Activated naive CD8-positive, alpha-beta T cell (primary cell): Measurements from ENCODE around the gene NPIPA8.
"Not testable (repeated sequence)": the region's sequence is repeated elsewhere in the genome, so short reads cannot be mapped to it uniquely, and the experiment has no call there.

ENCODE experiments used
- H3K27ac Mint-ChIP-seq: one replicate; pipeline ENCODE4 v1.8.0; 2021; ENCODE audit warnings: mixed read lengths
- H3K27me3 Mint-ChIP-seq: one replicate; pipeline ENCODE4 v1.8.0; 2021; ENCODE audit warnings: mixed read lengths
- H3K36me3 Mint-ChIP-seq: one replicate; pipeline ENCODE4 v1.8.0; 2021; ENCODE audit warnings: mixed read lengths
- H3K4me1 Mint-ChIP-seq: one replicate; pipeline ENCODE4 v1.8.0; 2021; ENCODE audit warnings: low read depth, mixed read lengths
- H3K4me3 Mint-ChIP-seq: one replicate; pipeline ENCODE4 v1.8.0; 2021; ENCODE audit warnings: mild to moderate bottlenecking, mixed read lengths
- H3K9me3 Mint-ChIP-seq: one replicate; pipeline ENCODE4 v1.8.0; 2021; ENCODE audit warnings: low read depth, mixed read lengths

The NPIPA8 gene

DNA sequence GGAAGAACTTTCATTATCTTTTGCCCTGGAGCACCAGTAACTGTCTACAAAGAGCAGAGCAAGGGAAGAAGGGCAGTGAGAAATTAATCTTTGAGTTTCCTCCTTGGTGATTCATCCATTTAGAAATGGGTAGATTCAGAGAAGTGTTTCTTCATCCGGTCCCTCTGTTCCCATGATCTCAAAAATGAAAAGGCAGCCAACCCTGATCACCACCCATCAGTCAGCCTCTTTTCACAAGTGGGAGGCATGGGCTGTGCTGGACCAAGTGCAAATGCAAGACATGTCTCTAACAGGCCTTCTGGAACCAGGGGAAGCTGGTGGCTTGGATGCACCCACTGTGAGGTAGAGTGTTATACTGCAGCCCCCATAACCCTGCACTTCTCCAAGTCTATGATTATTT is 38.8 kb downstream of the NPIPA8 start:
- H3K4me1 Mint-ChIP-seq, H3K9me3 Mint-ChIP-seq, H3K27me3 Mint-ChIP-seq, H3K27ac Mint-ChIP-seq, H3K36me3 Mint-ChIP-seq, H3K4me3 Mint-ChIP-seq: not testable (repeated sequence)

DNA sequence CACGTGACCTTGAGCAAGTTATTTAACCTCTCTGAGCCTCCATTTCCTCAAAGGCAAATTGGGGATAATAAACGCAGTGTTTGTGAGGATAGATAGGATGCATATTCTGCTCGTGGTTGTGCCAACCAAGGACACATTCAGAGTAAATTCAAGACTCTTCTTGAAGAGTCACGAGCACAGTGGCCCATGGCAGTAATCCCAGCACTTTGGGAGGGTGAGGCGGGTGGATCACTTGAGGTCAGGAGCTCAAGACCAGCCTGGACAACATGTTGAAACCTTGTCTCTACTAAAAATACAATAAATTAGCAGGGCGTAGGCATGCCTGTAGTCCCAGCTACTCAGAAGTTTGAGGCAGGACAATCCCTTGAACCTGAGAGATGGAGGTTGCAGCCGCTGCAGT is 39.6 kb downstream of the NPIPA8 start:
- not testable (repeated sequence) for H3K9me3 Mint-ChIP-seq, H3K4me3 Mint-ChIP-seq, H3K27me3 Mint-ChIP-seq

DNA sequence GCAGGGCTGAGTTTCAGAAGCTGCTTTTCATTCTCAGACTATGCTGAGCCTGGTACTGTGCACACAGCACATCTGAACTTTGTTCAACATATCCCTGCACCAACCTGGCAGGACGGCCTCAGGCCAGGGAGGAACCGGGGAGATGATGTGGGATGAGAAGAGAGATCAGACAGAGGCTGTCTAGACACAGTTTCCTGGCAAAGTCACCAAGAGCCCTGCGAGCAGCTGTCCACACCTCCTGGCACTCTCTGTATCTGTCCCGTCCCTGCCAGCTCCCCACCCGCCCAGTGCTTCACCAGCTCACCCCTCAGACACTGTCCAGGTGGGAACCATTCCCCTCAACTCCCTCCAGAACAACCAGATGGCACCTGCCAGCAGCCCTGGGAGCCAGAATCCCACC is 42.2 kb downstream of the NPIPA8 start:
- not testable (repeated sequence) for H3K36me3 Mint-ChIP-seq, H3K4me1 Mint-ChIP-seq, H3K27me3 Mint-ChIP-seq, H3K27ac Mint-ChIP-seq, H3K4me3 Mint-ChIP-seq, H3K9me3 Mint-ChIP-seq

More for the DNA sequence above, 39.6 kb downstream of the NPIPA8 start:
- H3K36me3 Mint-ChIP-seq, H3K4me1 Mint-ChIP-seq, H3K27ac Mint-ChIP-seq: not testable (repeated sequence)

DNA sequence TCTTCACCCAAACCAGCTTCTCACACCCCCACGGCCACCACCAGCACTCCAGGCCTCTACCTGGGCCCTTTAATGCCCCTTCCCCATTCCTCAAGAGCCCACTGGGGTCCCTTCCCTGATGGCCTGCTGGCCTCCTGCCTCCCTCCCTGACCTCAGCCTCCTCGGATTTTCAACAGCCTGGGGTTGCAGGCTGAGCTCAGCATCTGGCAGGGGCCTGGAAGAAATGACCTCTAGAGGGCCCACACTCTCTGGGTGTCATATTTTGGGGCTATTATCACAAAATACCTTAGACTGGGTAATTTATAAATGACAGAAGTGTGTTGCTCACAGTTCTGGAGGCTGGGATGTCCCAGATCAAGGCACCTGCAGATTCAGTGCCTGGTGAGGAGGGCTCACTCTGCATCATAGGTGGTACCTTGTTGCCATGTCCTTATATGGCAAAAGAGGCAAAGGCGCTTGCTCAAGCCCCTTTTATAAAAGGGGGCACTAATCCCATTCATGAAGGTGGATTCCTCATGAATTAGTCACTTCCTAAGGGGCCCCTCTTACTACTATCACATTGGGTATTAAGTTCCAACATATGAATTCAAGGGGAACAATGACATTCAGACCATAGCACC is 43.1 kb downstream of the NPIPA8 start:
- not testable (repeated sequence) for H3K36me3 Mint-ChIP-seq, H3K27me3 Mint-ChIP-seq, H3K27ac Mint-ChIP-seq, H3K9me3 Mint-ChIP-seq, H3K4me3 Mint-ChIP-seq, H3K4me1 Mint-ChIP-seq

DNA sequence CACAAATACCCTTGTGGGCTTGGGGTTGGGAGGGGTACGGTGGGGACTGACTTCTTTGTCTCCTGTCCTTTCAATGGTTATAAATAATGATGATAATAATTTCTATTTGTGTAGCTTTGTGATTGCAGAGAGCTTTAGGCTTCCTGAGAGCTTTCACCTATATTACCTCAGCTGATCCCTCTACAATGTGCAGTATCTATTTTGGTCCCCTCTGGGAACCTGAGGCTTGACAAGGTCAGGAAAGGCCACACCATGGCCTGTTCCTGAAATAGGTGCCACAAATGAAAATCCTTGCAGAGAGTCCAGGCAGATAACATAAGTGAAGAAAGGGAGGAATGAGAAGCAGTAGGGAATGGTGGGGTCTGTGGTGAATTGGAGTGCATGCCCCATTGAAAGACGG is 45.6 kb downstream of the NPIPA8 start:
- H3K4me1 Mint-ChIP-seq, H3K9me3 Mint-ChIP-seq, H3K4me3 Mint-ChIP-seq, H3K27me3 Mint-ChIP-seq, H3K27ac Mint-ChIP-seq, H3K36me3 Mint-ChIP-seq: not testable (repeated sequence)

DNA sequence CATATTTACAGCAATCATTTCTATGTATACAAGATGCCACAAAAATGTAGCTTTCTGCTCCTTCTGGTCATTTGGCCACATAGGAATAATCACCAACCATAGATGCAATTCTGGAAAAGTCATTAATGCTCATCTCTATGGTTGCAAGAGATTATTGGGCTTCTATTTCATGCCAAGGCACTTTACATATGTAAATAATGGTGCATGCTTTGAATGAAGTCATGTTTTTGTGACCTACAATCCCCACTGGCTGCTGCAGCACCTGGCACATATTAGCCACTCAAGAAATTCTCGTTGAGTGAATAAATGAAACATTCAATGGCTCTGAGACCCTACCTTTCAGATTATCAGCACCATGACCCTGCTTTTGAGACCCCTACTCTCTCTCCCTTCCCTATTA is 50.2 kb downstream of the NPIPA8 start:
- H3K9me3 Mint-ChIP-seq, H3K4me3 Mint-ChIP-seq, H3K36me3 Mint-ChIP-seq, H3K27ac Mint-ChIP-seq, H3K4me1 Mint-ChIP-seq, H3K27me3 Mint-ChIP-seq: not testable (repeated sequence)

DNA sequence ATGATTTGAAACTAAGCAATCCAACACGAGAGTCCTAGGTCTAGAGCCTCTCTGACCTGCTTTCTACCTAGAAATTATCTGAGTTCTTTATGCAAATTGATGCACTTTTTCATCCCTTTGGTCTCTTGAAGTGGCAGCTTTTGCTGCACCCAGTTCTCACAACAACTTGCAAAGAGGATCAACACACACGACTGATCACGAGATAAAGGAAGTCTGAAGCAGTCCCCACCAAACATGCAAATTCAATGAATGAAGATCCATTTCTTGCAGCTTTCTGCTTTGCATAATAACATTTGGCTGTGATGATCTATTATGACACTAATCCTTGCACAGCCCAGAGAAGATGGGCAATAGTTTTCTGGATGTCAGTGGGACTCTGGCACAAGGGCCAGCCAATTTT is 56.2 kb downstream of the NPIPA8 start:
- not testable (repeated sequence) for H3K9me3 Mint-ChIP-seq, H3K4me1 Mint-ChIP-seq, H3K27me3 Mint-ChIP-seq, H3K4me3 Mint-ChIP-seq, H3K27ac Mint-ChIP-seq, H3K36me3 Mint-ChIP-seq

DNA sequence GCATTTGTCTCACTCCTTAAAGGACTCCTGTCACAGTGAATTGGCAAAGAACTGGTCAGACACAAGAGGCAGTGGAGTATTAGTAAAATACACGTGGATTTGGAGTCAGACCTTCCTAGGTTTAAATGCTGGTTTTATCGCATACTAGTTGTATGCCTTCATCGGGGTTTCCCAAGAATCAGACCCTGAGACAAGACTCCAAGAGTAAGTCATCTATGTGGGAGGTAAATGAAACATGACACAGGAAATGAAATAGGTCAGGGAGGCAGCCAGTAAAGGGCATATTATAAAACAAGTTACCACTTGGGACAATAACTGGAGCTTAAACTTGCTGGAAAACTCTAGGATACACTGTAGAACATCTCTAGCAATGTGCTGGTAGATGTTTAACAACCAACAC is 59.8 kb downstream of the NPIPA8 start:
- H3K4me1 Mint-ChIP-seq, H3K27ac Mint-ChIP-seq, H3K4me3 Mint-ChIP-seq, H3K36me3 Mint-ChIP-seq, H3K9me3 Mint-ChIP-seq, H3K27me3 Mint-ChIP-seq: not testable (repeated sequence)

DNA sequence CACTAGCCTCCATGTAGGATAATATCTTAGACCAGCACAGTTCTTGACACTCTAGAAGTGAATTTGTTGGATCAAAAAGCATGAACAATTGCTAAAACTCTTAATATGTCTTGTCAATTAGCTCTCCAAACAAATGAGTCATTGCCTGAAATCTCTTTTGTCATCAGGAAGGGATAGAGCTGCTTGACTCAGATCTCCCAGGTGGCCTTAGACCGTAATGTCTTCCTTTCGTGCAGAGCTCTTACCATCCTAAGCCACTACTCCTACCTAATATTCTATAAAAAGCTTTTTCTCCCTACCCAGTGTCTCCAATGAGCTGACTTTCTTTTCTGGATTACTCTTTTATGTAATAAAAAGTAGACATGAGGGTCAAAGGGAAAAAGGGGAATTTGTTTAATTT is 66.4 kb downstream of the NPIPA8 start:
- not testable (repeated sequence) for H3K27me3 Mint-ChIP-seq, H3K27ac Mint-ChIP-seq, H3K36me3 Mint-ChIP-seq, H3K4me3 Mint-ChIP-seq, H3K4me1 Mint-ChIP-seq, H3K9me3 Mint-ChIP-seq
